ENCODE measurements around the gene PSTPIP2. TPM values are rescaled to one million over a fixed set of nuclear protein-coding genes. Genes with fewer than 3 reads are reported as not detected.

PSTPIP2 gene
- total and polyA plus RNA-seq, 2 of the 4 experiments (the other 2 are of a cell fraction): 10.4 to 12.4 TPM

DNA sequence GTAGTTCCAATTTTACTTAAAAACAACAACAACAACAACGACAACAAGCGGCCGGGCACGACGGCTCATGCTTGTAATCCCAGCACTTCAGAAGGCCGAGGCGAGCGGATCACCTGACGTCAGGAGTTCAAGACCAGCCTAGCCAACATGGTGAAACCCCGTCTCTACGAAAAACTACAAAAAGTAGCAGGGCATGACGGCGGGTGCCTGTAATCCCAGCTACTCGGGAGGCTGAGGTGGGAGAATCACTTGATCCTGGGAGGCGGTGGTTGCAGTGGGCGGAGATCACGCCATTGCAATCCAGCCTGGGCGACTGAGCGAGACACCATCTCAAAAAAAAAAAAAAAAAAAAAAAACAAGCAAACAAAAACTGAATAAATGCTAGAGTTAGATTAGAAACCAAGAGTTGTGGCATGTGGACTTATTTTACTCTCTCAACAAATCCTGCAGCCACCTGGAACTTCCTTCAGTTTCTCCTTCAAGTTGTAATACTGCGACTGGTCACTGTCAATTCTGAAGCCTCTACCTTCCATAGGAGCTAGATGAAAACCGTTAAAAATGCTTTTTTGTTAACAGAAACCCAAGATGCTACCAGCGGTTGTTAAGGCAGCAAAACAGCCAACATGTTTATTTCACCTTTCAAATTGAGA lies 24.7 kb upstream of the PSTPIP2 start:
- peak overlapping the region; percentile 22 for H3K27ac ChIP-seq (ENCODE audit: insufficient read depth, low read length)
- ATAC-seq (ENCODE audit: low read depth): no peak

More for the DNA sequence above, 24.7 kb upstream of the PSTPIP2 start:
- H2BK20ac ChIP-seq (ENCODE audit: low read depth, low read length): no peak overlapping the region
- H3K4me1 ChIP-seq (ENCODE audit: control insufficient read depth, insufficient read depth, low read length): peaks cover 3% of the 10 kb centered on the region
- H3K18ac ChIP-seq (ENCODE audit: low read depth, low read length): no peak overlapping the region
- peak overlapping the region; percentile 89 for H2BK5ac ChIP-seq (ENCODE audit: low read depth, low read length, poor library complexity, severe bottlenecking)
- H2BK120ac ChIP-seq (ENCODE audit: low read depth, low read length): no peak overlapping the region
- H4K20me1 ChIP-seq (ENCODE audit: insufficient read depth, low read length): peaks cover 36% of the 10 kb centered on the region
- no peak for TF ChIP-seq MAFK (IDR thresholded peaks at IDR 0.05; ENCODE audit: low read depth, low read length)
- TF ChIP-seq RCOR1 (IDR thresholded peaks at IDR 0.05; ENCODE audit: insufficient replicate concordance, low read length): no peak
- TF ChIP-seq FOS (IDR thresholded peaks at IDR 0.05; ENCODE audit: low read depth, low read length): no peak
- TF ChIP-seq POLR2A (IDR thresholded peaks at IDR 0.05; ENCODE audit: low read depth, low read length): no peak
- TF ChIP-seq NFE2L2 (IDR thresholded peaks at IDR 0.05; ENCODE audit: low read depth, low read length): no peak
- TF ChIP-seq CEBPB (IDR thresholded peaks at IDR 0.05; ENCODE audit: low read depth, low read length): no peak
- no peak for TF ChIP-seq CHD1 (IDR thresholded peaks at IDR 0.05; ENCODE audit: low read depth, low read length)
- TF ChIP-seq SMC3 (IDR thresholded peaks at IDR 0.05; ENCODE audit: low read depth, low read length): no peak
- no peak for TF ChIP-seq USF2 (IDR thresholded peaks at IDR 0.05; ENCODE audit: low read depth, low read length)
- no peak for TF ChIP-seq RFX5 (IDR thresholded peaks at IDR 0.05; ENCODE audit: low read depth, low read length)
- no peak for TF ChIP-seq MXI1 (IDR thresholded peaks at IDR 0.05; ENCODE audit: borderline replicate concordance, low read depth, low read length)
- no peak for TF ChIP-seq MAZ (IDR thresholded peaks at IDR 0.05; ENCODE audit: borderline replicate concordance, low read depth, low read length)
- TF ChIP-seq RAD21 (IDR thresholded peaks at IDR 0.05; ENCODE audit: low read length): no peak
- TF ChIP-seq, protein P1, sequence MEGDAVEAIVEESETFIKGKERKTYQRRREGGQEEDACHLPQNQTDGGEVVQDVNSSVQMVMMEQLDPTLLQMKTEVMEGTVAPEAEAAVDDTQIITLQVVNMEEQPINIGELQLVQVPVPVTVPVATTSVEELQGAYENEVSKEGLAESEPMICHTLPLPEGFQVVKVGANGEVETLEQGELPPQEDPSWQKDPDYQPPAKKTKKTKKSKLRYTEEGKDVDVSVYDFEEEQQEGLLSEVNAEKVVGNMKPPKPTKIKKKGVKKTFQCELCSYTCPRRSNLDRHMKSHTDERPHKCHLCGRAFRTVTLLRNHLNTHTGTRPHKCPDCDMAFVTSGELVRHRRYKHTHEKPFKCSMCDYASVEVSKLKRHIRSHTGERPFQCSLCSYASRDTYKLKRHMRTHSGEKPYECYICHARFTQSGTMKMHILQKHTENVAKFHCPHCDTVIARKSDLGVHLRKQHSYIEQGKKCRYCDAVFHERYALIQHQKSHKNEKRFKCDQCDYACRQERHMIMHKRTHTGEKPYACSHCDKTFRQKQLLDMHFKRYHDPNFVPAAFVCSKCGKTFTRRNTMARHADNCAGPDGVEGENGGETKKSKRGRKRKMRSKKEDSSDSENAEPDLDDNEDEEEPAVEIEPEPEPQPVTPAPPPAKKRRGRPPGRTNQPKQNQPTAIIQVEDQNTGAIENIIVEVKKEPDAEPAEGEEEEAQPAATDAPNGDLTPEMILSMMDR (conservative IDR thresholded peaks at IDR 0.05; ENCODE audit: low read depth, low read length): no peak
- TF ChIP-seq BHLHE40 (IDR thresholded peaks at IDR 0.05; ENCODE audit: low read depth, low read length): no peak
- H2BK15ac ChIP-seq (ENCODE audit: low read depth, low read length): no peak overlapping the region
- H2AFZ ChIP-seq (replicated peaks; ENCODE audit: low read length, poor library complexity): no peak overlapping the region
- peak overlapping the region; percentile 51; the same call in 1 of the 2 replicates for H3K56ac ChIP-seq (ENCODE audit: extremely low read depth, insufficient read depth, low read length)
- 0 out of 2 replicates have a peak overlapping the region, but pooled peaks have one; percentile 17 for H2AK5ac ChIP-seq (ENCODE audit: low read depth, low read length)
- H3K14ac ChIP-seq (replicated peaks; ENCODE audit: low read depth, low read length): peak overlapping the region; percentile 99
- H3K23ac ChIP-seq (ENCODE audit: low read depth, low read length): peak overlapping the region; percentile 95; the same call in 1 of the 2 replicates
- 0 out of 2 replicates have a peak, but pooled peaks cover 3% of the 10 kb centered on the region for H3K9me1 ChIP-seq (ENCODE audit: insufficient read depth, low read length)
- in situ Hi-C loops (cut with MboI; ENCODE audit: low sequenced_read_pairs) (no loop called here), intact Hi-C loops (cut with micrococcal nuclease) (no loop called here), dilution Hi-C loops (cut with HindIII; ENCODE audit: low sequenced_read_pairs, unreplicated experiment) (no loop called here)
- peak overlapping the region; percentile 94 for H3K4me2 ChIP-seq (ENCODE audit: low read depth, low read length)
- CTCF ChIA-PET: interaction anchor here (0.8 kb wide), 1 partner anchor 11 kb away, joined by 4 read pairs; no protein-coding TSS in a partner anchor
- H3K9ac ChIP-seq (ENCODE audit: low read depth, low read length): peak overlapping the region; percentile 97
- peak overlapping the region; percentile 9 for H2AK9ac ChIP-seq (replicated peaks; ENCODE audit: low read depth, low read length, poor library complexity)
- no peak overlapping the region for H3K4ac ChIP-seq (ENCODE audit: low read depth, low read length)
- WGBS, 2 experiments (ENCODE audit: extremely low coverage in 2 of 2, insufficient read length in 1 of 2): no CpG with 5 or more reads among the region's 22 CpGs
- H3K36me3 ChIP-seq (ENCODE audit: control insufficient read depth, insufficient read depth, low read length): peaks cover 20% of the 10 kb centered on the region
- H4K8ac ChIP-seq (ENCODE audit: low read depth in 2 of 2, low read length in 2 of 2): no peak overlapping the region
- H4K91ac ChIP-seq (ENCODE audit: insufficient read depth, low read depth, low read length): no peak overlapping the region
- no peaks in the 10 kb centered on the region for H3K27me3 ChIP-seq (ENCODE audit: control insufficient read depth, insufficient read depth, low read length)
- DNase-seq: no peak
- peak overlapping the region; percentile 91 for H3K4me3 ChIP-seq (ENCODE audit: insufficient read depth, low read depth, low read length)
- no peaks in the 10 kb centered on the region for H3K9me3 ChIP-seq (ENCODE audit: control insufficient read depth, insufficient read depth, low read length)
- H3K79me1 ChIP-seq (ENCODE audit: low read depth in 1 of 2, low read length in 2 of 2): peaks cover 12 to 25% of the 10 kb centered on the region in 2 experiments
- no peak overlapping the region for H4K5ac ChIP-seq (ENCODE audit: low read depth, low read length)
- BruUV-seq (replicated peaks): TSS peak; percentile 24
- POLR2A ChIA-PET (ENCODE audit: unreplicated experiment): no interaction called here

Measured in IMR-90 (cell line).